Measurements from ENCODE around the gene ENAM.

DNA sequence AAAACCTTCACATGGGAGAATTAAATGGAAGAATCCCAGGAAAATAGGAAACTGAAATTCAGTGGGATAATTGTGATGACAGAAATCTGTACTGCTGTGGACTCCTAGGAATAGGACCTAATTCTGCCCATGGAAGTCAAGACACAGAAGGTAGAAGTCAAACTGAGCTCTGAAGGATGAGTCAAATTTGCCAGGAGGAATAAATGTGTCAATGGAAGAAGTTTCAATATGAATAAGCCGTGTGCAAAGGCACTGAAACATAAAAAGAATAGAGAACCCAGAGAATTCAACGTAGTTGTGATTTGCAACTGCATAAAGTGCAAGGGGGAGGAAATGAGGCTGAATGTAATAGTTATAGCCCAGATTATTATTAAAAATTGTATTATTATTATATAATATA is 11.6 kb downstream of the ENAM start:
- TF ChIP-seq, protein P1, sequence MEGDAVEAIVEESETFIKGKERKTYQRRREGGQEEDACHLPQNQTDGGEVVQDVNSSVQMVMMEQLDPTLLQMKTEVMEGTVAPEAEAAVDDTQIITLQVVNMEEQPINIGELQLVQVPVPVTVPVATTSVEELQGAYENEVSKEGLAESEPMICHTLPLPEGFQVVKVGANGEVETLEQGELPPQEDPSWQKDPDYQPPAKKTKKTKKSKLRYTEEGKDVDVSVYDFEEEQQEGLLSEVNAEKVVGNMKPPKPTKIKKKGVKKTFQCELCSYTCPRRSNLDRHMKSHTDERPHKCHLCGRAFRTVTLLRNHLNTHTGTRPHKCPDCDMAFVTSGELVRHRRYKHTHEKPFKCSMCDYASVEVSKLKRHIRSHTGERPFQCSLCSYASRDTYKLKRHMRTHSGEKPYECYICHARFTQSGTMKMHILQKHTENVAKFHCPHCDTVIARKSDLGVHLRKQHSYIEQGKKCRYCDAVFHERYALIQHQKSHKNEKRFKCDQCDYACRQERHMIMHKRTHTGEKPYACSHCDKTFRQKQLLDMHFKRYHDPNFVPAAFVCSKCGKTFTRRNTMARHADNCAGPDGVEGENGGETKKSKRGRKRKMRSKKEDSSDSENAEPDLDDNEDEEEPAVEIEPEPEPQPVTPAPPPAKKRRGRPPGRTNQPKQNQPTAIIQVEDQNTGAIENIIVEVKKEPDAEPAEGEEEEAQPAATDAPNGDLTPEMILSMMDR (IDR thresholded peaks at IDR 0.05), result no peak
- TF ChIP-seq POLR2A (IDR thresholded peaks at IDR 0.05), result no peak
